HG02870 (cell line): ENCODE measurements around the gene DDO.

Experiments used
- ATAC-seq: cut with Tn5 transposase; IDR thresholded peaks from one replicate; pipeline ENCODE4 v1.9.1; 2021; ENCODE audit warnings: mild to moderate bottlenecking, moderate library complexity; ENCODE audit not compliant: unreplicated experiment

DDO gene

DNA sequence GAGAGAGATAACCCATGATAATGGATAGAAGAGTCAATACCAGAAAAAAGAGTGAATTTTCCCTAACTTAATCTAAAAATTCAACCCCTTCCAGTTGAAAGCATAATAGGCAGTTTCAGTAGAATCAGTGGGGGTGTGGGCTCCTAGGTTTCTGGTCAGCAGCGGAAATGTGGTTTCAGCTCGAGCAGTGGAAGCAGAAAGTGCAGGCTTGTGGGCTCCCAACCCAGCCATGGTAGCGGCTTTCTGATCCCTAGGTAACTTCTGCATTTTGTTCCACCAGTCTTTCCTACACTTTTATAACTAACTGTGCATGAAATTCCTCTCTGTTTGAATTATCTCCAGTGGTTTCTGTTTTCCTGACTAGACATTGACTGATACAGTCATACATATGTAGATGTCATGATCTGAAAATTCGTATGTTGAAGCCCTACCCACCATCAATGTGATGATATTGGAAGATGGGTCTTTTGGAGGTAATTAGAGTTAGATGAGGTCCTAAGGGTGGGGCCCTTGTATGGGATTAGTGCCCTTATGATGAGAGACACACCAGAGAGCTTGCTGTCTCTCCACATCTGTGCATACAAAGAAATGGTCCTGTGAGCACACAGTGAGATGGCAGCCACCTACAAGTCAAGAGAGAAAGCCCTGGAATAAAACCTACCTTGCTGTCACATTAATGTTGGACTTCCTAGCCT is 6.5 kb upstream of the DDO start:
- ATAC-seq, result no peak

DNA sequence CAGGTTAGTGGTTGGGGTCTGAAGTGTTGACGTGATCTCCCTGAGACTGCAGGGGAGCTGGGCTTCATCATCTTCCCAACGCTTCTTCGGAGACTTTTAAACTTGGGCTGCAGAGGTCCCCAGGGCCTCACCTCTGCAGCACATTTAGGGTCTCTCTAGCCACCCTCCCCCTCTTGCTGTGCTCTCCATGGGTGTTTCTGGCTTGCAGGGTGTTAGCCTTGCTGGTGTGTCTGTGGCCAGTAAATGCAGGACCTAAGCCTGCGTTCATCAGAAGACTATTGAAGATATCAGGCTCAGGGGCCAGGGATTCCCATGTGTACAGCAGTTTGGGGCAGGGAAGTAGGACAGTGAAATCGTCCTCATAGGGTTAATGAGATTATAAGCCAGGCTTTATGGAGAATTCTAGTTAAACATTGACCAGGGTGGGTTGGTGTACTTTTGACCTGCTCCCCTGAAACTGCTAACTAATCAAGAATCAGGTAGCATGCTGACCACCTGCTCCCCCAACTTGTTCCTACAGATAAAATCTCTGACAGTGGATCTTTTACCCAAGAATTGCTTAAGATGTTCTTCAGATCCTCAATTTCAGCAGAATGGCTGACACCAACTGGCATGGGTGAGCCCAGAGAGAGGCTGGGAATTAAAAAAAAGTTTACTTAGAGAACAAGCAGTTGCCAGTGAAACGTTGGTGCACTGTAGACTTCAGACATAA is 3.8 kb upstream of the DDO start:
- no peak for ATAC-seq

DNA sequence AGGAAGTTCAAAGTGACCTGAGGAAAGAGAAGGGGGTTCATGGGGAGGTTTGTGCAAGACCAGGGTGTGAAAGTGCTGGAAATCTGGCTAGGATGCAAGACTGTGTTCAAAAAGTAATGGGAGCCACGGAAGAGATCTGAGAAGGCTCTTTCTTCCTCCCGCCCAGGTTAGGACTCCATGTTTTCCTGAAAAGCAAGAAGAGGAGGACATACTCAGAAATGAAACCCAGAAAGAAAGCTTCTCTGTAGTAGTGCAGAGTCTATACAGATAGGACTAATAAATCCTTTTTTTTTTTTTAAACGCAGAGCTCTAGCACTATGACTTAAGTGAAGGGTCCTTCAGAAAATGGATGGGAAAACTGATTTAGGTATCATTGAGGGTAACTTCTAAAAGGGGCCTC is 3.2 kb upstream of the DDO start:
- ATAC-seq, result no peak

DNA sequence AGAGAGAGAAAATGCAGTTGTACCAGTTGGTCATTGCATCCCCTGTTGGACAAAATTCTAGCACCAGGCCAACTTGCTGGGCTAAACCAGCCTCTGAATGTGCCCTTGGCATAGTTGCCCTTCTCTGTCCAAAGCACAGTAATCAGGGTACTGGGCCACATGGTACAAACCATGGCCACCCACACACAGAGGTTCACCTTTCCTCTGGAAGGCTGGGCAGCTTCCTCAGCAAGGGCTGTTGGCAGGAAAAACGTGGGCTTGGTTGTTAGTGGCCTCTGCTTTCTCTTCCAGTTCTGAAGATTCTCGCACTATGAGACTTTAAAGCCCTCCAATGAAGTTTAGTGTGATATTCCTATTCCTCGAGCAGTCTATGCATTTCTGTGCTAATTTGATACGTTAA is 706 bp downstream of the DDO start:
- no peak for ATAC-seq

DNA sequence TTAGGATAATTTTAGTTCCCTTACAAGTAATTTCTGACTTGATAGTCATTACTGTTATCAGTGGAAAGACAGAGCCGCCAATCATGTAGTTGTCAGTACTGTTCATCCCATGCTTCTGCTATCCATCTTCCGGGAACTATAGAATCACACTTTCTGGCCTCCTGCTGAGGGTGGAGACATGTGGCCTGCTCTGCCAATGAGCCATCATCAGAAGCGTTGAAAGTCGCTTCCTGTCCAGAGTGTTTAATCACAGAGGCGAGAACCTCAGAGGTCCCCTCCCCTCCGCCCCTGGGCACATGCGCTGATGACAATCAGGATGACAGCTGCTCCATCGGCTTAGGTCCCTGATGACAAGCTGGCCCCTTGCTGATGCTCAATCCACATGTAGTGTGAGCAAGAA is 3.0 kb downstream of the DDO start:
- ATAC-seq, result no peak

DNA sequence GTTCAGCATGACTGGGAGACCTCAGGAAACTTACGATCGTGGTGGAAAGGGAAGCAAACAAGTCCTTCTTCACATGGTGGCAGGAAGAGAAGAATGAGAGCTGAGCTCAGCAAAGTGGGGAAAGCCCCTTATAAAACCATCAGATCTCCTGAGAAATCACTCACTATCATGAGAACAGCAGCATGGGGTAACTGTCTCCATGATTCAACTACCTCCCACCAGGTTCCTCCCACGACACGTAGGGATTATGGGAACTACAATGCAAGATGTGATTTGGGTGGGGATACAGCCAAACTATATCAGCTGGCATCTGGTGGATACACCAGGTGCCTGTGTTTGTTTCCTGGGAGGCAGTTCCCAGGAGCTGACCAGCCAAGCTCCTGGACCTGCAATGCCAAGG is 4.9 kb downstream of the DDO start:
- ATAC-seq, result no peak

DNA sequence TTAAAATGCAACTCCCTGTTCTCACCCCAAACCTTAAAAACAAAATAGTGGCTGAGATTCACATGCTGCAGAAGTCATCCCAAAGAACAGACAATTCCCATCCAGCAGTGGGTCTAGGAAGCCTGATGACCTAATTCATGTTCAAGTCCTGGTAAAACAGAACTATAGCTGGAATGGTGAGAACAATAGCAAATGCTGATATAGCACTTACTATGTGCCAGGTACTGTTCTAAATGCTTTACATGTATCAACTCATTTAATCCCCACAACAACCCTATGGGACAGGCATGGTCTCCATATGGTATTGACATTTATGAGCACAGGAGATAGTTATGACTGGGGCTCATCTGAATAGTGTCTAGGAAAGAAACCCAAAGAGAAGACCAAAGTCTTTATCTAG is 5.6 kb downstream of the DDO start:
- no peak for ATAC-seq

DNA sequence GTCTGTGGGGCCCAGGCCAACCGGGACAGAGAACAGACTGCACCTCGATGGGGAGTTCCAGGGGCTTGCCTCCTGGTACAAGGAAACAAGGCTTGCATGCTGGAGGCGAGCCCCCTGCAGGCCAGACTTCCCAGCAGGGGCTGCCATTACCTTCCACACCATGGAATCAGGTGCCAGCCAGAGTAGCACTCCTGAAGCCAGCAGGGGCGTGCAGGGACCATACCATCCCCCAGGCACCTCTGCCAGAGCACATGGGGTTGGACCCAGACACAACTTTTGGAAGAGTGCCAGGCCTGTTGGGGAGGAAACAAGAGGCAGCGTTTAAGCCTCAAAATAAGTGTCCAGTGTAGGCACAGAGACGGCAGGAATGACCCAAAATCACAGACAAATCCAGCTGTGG is 6.5 kb downstream of the DDO start:
- ATAC-seq, result no peak

DNA sequence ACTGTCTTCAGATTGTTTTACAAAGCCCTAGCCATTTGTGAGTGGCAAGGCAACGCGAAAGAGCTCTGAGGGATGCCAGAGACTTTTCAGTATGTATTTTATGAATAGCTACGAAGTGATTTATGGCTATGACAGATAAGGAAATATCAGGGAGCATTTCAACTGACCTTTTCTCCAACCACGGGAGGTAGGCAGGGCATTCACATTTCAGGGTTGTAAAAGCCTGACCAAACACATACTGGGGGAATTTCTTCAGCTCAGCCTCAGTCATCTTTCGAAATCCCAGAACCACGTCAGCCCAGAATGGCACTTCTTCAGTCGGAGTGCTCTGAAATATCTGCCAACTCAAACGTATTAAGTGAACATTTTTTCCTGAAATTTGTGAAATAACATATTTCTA is 10.8 kb downstream of the DDO start:
- no peak for ATAC-seq

DNA sequence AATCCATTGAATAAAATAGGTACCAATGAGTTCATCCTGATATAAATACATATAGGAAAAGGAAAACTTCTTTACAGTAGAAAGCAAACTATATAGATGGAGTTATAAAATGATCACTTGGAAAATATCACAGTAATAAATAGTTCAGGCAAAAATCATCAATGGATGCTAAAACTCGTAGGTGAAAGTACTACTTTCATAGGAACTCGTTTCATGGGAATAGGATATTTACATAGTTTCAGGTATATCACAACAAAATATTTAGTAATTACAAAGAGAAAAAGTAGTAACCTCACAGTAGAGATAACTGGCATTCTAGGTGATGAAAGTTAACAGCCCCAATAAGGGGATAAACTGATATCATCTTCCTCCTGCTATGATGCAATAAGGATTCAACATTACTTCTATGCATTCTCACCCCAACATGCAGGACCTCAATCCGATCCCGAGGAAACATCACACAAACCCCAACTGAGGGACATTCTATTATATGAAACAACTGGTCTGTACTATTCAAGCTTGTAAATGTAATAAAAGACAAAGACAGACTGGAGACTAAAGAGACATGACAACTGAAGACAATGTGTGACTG is 13.7 kb downstream of the DDO start:
- no peak for ATAC-seq

DNA sequence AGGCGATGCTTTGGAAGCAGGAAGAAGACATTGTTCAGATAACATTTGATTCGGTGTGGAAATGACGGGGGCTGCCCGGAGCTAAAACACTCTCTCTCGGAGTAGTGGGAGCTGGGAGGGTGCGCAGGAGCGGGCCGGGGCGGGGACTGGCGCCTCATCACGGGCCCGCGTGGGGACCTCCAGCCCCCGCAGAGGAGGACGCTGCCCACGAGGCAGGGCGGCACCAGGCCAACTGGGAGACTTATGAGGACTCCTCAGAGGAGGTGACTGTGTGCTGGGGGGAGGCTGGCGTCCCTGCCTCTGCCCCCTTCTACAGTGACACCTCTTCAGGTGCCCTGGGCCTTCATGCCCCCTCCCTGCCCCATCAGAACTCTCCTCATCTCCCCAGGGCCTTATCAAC is 15.2 kb downstream of the DDO start:
- no peak for ATAC-seq

DNA sequence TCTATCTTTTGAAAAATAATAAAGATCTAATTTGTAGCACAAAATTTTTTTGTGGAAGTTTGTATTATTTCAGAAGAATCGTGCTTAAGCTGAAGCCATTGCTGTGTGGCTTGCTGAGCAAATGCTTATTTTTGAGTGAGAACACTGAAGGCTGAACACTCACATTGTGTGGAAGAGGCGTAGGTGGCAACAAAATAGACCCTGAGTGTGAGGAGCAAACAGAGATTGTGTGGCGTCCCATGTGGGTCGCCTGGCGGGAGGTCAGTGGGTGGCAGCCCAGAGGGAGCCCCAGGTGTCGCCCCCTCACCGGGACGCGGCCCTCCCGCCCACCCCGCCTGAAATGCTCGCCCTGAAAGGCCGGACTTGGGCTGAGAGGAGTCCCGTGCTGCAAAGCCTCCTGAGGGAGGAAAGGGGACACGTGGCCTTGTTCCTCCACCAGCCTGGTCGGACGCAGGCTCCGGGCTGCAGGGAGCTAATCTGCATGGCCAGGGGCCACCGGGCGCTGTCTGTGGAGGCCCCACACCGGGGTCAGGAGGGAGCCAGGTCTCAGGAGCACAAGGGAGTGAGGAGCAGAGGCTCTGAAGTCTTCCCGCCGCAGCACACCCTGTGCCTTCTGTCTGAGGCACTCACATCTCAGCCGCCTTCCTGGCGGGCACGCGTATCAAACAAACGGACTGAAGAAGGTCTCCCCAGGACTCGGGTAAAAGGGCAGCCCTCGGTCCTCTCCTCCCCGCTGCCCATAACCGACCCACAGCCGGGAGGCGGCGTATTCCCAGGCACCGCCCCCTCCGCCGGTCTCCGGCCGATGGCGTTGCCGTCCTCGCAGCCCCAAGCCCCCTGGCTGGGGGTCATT is 15.9 kb downstream of the DDO start:
- no peak for ATAC-seq

DNA sequence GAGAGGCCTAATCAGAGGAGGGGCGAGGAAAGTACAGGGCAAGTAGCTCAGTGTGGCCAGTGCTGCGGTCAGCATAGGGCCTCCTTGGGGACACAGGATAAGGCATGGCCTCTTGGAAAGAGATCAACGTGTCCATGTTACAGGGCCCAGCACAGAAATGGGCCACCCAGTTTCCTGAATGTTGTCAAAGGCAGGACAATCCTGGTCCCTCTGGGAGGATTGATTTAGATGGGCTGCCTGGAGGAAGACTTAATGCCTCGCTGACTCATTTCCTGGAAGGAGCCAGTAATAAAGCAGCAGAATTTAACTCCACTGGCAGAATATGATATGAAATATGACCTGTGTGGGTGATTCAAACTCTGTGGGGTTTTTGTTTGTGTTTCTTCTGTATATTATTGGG is 16.6 kb downstream of the DDO start:
- no peak for ATAC-seq

DNA sequence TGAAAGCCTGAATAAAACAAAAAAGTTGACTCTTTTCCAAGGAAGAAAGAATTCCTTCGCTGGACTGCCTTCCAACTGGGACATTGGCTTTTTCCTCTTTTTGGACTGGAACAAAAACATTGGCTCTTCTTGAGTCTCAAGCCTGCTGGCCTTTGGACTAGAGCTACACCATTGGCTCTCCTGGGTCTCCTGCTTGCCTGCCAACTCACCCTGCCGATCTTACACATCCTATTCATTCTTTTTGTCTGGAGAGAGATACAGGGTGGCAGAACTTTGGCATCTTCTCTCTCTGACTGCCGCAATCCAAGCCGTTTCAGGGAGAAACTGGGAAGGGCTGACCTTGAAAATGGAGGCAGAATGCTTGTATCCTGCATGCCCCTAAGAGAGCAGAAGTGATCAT is 20.2 kb downstream of the DDO start:
- no peak for ATAC-seq

DNA sequence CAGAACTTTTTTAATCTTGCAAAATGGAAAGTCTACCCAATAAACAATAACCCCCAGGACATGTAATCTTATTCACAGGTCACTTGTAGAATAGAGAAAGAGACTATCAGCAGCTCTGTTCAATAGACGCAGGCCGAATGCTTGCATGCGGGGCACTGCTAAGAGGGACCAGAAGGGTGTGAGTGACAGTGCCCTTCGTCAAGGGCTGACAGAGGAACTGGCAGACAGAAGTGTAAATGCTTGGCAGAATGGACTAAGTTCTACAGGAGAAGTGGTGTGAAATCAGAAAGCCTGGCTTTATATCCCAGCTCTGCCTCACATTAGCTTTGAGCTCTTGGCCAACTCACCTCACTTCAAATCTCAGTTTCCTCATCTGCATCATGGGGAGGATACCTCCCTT is 21.0 kb downstream of the DDO start:
- ATAC-seq, result no peak

DNA sequence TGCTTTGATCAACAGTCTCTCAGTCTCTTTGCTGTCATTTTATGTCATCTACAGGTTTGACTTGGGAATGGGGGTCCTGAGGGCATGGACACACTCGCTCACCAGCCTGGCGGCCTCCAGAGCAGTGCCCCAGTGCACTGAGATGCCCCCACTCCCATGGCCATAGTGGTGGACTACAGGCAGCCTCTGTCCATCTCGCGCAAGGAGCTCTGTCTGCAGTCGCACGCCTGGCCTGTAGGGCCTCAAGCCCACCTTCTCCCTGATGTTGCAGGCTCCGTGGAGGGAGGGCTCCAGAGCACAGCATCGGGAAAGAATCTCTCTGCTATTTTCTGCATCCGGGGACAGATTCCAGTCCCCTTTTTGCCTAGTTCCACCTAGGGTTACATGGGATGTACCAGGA is 22.6 kb downstream of the DDO start:
- no peak for ATAC-seq

DNA sequence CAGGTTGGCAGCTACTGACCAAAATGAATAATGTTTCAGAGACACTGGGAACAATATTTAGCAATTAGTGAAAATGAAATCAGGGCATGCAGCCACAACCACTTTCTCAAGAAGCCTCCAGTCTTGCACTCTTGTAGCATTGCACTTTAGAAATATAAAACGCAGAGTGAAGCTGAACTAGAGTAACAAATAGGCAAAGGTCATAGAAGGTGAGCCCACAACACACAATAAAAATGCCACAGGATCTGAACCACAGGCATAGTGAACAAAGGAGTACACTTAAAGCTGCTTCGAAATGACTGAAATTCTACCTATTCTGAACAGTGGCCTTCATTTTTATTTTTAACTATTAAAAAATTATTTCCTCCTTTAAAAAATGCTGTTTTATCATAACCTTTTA is 25.0 kb downstream of the DDO start:
- no peak for ATAC-seq

DNA sequence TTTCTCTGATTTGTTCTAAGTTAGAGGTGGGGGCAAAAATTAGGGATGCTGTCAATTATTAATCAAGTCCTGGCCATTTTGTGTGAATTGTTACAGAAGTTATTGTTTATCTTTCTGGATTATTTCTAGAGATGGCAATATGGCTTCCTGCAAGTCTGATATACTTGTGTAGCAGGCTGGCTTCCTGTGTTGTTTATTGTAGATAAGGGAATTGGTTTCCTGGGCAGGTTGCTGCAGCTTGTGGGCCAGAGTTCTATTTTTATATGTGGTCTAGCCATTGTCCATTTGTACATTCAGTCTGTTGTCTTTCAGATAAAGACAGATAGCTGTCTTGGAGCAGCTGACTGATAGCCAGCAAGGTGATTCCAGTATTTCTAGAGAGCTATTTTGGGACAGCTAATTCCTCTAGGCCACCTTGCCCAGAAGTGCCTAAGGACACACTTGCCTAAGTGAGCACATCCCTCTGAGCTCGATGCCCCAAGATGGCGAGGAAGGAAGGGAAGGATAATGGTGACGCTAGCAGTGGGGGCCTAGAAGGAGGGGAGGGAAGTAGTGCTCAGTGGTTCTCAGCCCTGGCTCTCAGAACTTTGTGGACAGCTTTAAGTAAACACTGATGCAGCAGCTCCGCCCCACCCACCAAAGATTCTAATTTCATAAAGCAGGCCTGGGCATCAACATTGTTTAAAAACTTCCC is 25.5 kb downstream of the DDO start:
- ATAC-seq, result no peak

DNA sequence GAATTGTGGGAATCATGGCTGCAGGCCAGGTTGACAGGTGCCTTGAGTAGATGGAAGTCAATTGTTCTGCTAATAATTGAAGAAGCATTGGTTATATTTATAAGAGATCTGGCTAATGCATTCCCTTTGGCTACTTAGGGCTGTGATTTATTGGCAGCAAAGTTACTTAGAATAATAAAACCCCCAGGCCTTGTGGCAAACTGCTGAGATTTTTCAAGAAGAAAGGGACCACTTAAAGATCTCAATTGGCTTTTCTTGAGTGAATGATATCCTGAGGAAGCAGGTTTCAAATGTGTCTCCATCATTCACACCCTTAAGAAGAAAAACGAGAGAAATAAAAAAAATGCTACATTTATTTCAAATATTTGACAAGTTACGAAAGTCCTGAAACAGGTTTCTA is 27.4 kb downstream of the DDO start:
- no peak for ATAC-seq

DNA sequence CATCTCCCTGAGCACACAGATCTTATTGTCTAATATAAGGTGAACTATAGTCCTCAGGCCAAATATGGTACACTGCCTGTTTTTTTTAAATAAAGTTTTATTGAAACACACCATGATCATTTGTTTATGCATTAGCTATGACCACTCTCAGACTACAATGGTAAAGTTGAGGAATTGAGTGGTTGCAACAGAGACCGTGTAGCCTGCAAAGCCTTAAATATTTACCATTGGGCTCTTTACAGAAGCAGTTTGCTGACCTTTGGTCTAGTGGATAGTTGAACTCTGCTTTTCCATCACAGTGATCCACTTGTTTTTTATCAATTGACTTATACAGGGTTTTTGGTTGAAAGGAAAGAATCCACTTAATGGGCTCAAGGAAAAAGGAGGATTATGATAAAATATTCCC is 29.9 kb downstream of the DDO start:
- no peak for ATAC-seq

DNA sequence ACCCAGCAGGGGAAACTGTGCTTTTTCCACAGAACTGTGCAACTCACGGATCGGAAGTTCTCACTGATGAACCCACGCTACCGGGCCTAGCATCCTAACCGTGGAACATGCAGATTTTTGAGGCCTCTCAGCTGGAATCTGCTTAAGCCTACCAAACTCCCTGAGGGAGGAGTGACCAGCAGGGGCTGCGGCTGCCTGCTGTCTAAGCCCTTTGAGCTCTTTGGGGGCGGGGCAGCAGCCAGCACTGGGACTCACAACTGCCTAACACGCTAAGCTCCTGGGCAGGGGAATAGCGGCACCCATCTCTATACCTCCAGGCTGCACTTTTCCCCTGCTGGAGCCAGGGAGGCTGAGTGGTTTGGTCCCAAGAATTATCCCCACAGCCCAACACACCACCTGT is 36.8 kb downstream of the DDO start:
- ATAC-seq, result no peak
